Measurements from ENCODE around the gene NREP. TPM values are rescaled to one million over a fixed set of nuclear protein-coding genes. Genes with fewer than 3 reads are reported as not detected.

NREP gene
- total and polyA plus RNA-seq, 4 donors, result 3.0 to 82.7 (median 9.8) TPM

GRCh38 chr5:111782216-111782615 lies 25.2 kb upstream of the NREP start:
- peaks cover 0 to 7% (median 2%) of the 10 kb centered on the region in 4 donors for H3K4me1 ChIP-seq (ENCODE audit: control insufficient read depth in 4 of 4, insufficient read depth in 4 of 4, low read length in 3 of 4)
- H3K36me3 ChIP-seq (ENCODE audit: control insufficient read depth in 4 of 4, insufficient read depth in 3 of 4, low read depth in 1 of 4, low read length in 3 of 4), result no peaks in the 10 kb centered on the region
- no peaks in the 10 kb centered on the region for H3K9me3 ChIP-seq (ENCODE audit: control insufficient read depth in 4 of 4, low read length in 3 of 4)
- DNase-seq (ENCODE audit: low spot score), result no peak
- 89% methylated on average over 2 of the region's 2 CpGs for WGBS
- no peaks in the 10 kb centered on the region for H3K27me3 ChIP-seq (ENCODE audit: control insufficient read depth in 4 of 4, insufficient read depth in 4 of 4, low read length in 3 of 4)
- H3K27ac ChIP-seq (ENCODE audit: low read depth in 1 of 2, low read length in 2 of 2), result no peak overlapping the region
- no peak overlapping the region for H3K9ac ChIP-seq (ENCODE audit: low read depth in 1 of 2, low read length in 2 of 2)
- no peak overlapping the region for H3K4me3 ChIP-seq (ENCODE audit: low read depth in 1 of 3, low read length in 3 of 3)
- no peak for TF ChIP-seq SP1 (IDR thresholded peaks at IDR 0.05)
- no peak for TF ChIP-seq HNF4A (conservative IDR thresholded peaks at IDR 0.05)
- no peak for TF ChIP-seq MAX (IDR thresholded peaks at IDR 0.05)
- no peak for TF ChIP-seq FOXA2 (IDR thresholded peaks at IDR 0.05)
- no peak for TF ChIP-seq RXRA (IDR thresholded peaks at IDR 0.05)
- no peak for TF ChIP-seq JUND (IDR thresholded peaks at IDR 0.05)
- TF ChIP-seq YY1 (IDR thresholded peaks at IDR 0.05), result no peak
- TF ChIP-seq RAD21 (IDR thresholded peaks at IDR 0.05), result no peak
- TF ChIP-seq ATF3 (IDR thresholded peaks at IDR 0.05), result no peak

- no peak for DNase-seq (ENCODE audit: low spot score)
- H3K36me3 ChIP-seq (ENCODE audit: control insufficient read depth in 4 of 4, insufficient read depth in 3 of 4, low read depth in 1 of 4, low read length in 3 of 4), result no peaks in the 10 kb centered on the region
- WGBS, result 82% methylated on average over 6 of the region's 6 CpGs
- H3K9ac ChIP-seq (ENCODE audit: low read depth in 1 of 2, low read length in 2 of 2), result no peak overlapping the region
- TF ChIP-seq GABPA (IDR thresholded peaks at IDR 0.05 in 1 of 2, conservative IDR thresholded peaks at IDR 0.05 in 1 of 2) (no peak), FOXA1 (IDR thresholded peaks at IDR 0.05) (no peak), RAD21 (IDR thresholded peaks at IDR 0.05) (no peak), JUND (IDR thresholded peaks at IDR 0.05) (no peak), EGR1 (IDR thresholded peaks at IDR 0.05; ENCODE audit: low read depth in 2 of 2) (no peak), ZBTB33 (IDR thresholded peaks at IDR 0.05) (no peak), NR2F2 (IDR thresholded peaks at IDR 0.05) (no peak), CTCF (IDR thresholded peaks at IDR 0.05; ENCODE audit: low read depth, low read length, missing input control) (no peak), MAX (IDR thresholded peaks at IDR 0.05) (no peak), ATF3 (IDR thresholded peaks at IDR 0.05) (no peak), HNF4G (IDR thresholded peaks at IDR 0.05) (no peak), SP1 (IDR thresholded peaks at IDR 0.05) (no peak)
- H3K27me3 ChIP-seq (ENCODE audit: control insufficient read depth in 4 of 4, insufficient read depth in 4 of 4, low read length in 3 of 4), result no peaks in the 10 kb centered on the region
- H3K4me3 ChIP-seq (ENCODE audit: low read depth in 1 of 3, low read length in 3 of 3), result no peak overlapping the region
- H3K4me1 ChIP-seq (ENCODE audit: control insufficient read depth in 4 of 4, insufficient read depth in 4 of 4, low read length in 3 of 4), result peaks cover 0 to 9% (median 3%) of the 10 kb centered on the region in 4 donors
- H3K27ac ChIP-seq (ENCODE audit: low read depth in 1 of 2, low read length in 2 of 2), result no peak overlapping the region
- H3K9me3 ChIP-seq (ENCODE audit: control insufficient read depth in 4 of 4, low read length in 3 of 4), result no peaks in the 10 kb centered on the region
These were observed 24.2 kb upstream of the NREP start for GRCh38 chr5:111781200-111781599.

Measured in liver (tissue), 9 donors.